LNCaP clone FGC (cell line): Measurements from ENCODE around the gene KRT8.

ENCODE experiments used
- DNase-seq: peaks from one replicate; pipeline ENCODE4 v3.0.0-alpha.2; 2011; ENCODE audit warnings: low read depth
- H3K4me3 ChIP-seq: 2 replicates; pipeline ENCODE4 v1.5.1; 2011; ENCODE audit warnings: mild to moderate bottlenecking, low read depth, low read length, control low read depth
- CTCF ChIP-seq: IDR thresholded peaks from 2 replicates; pipeline ENCODE4 v1.5.1; 2012; ENCODE audit warnings: mild to moderate bottlenecking; ENCODE audit not compliant: control insufficient read depth, insufficient read depth; ENCODE audit errors: extremely low read depth

The KRT8 gene

GRCh38 chr12:52925717-52926595 is 21.1 kb upstream of the KRT8 start:
- no peak overlapping the region for H3K4me3 ChIP-seq
- TF ChIP-seq CTCF = no peak
- no peak for DNase-seq

GRCh38 chr12:52924764-52925716 is 20.2 kb upstream of the KRT8 start:
- no peak overlapping the region for H3K4me3 ChIP-seq
- no peak for DNase-seq
- no peak for TF ChIP-seq CTCF

GRCh38 chr12:52921488-52922165 is 16.8 kb upstream of the KRT8 start:
- no peak for DNase-seq
- TF ChIP-seq CTCF = no peak
- H3K4me3 ChIP-seq = no peak overlapping the region

GRCh38 chr12:52920937-52921336 is 16.1 kb upstream of the KRT8 start:
- no peak overlapping the region for H3K4me3 ChIP-seq
- DNase-seq = no peak
- TF ChIP-seq CTCF = no peak

GRCh38 chr12:52918784-52919183 is 13.9 kb upstream of the KRT8 start:
- no peak for TF ChIP-seq CTCF

GRCh38 chr12:52918351-52918750 is 13.5 kb upstream of the KRT8 start:
- no peak overlapping the region for H3K4me3 ChIP-seq
- no peak for DNase-seq
- no peak for TF ChIP-seq CTCF

More at GRCh38 chr12:52918784-52919183, 13.9 kb upstream of the KRT8 start:
- H3K4me3 ChIP-seq = no peak overlapping the region
- no peak for DNase-seq
